Muscle layer of colon (tissue), 2 donors: ENCODE data around the gene MYL2.

Source experiments
- H3K27ac ChIP-seq: one replicate; pipeline ENCODE4 v1.7.0; 2013; ENCODE audit warnings: low read depth, mild to moderate bottlenecking, low read length, moderate library complexity
- H3K27me3 ChIP-seq, 2 donors: one replicate each; pipeline ENCODE4 v1.7.0; 2013; ENCODE audit warnings: low read length in 2 of 2, mild to moderate bottlenecking in 2 of 2; ENCODE audit not compliant: insufficient read depth in 2 of 2, control insufficient read depth in 1 of 2
- H3K36me3 ChIP-seq: one replicate; pipeline ENCODE4 v1.7.0; 2013; ENCODE audit warnings: mild to moderate bottlenecking, low read length; ENCODE audit not compliant: insufficient read depth
- H3K4me1 ChIP-seq: one replicate; pipeline ENCODE4 v1.7.0; 2013; ENCODE audit warnings: mild to moderate bottlenecking, low read length; ENCODE audit not compliant: insufficient read depth
- H3K4me3 ChIP-seq, 2 donors: one replicate each; pipeline ENCODE4 v1.7.0; 2013; ENCODE audit warnings: low read length in 2 of 2, low read depth in 1 of 2, mild to moderate bottlenecking in 1 of 2, moderate library complexity in 1 of 2
- H3K9ac ChIP-seq: one replicate; pipeline ENCODE4 v1.7.0; 2013; ENCODE audit warnings: low read length
- H3K9me3 ChIP-seq: one replicate; pipeline ENCODE4 v1.7.0; 2013; ENCODE audit warnings: mild to moderate bottlenecking, low read length
- donor health status: abdominal sarcoma.
- donor health status: Adenocarcinoma of cecum.

The MYL2 gene

GRCh38 chr12:110940296-110940695 lies 19.9 kb upstream of the MYL2 start:
- Histone ChIP-seq H3K4me1 (no peaks in the 10 kb centered on the region), H3K4me3 (no peak overlapping the region), H3K27me3 (peaks cover 0 to 12% of the 10 kb centered on the region in 2 donors), H3K27ac (no peak overlapping the region), H3K9me3 (peaks cover under 1% of the 10 kb centered on the region), H3K9ac (no peak overlapping the region), H3K36me3 (no peaks in the 10 kb centered on the region)

- no peak overlapping the region for H3K9ac ChIP-seq
- no peaks in the 10 kb centered on the region for H3K36me3 ChIP-seq
- peaks cover 0 to 12% of the 10 kb centered on the region in 2 donors for H3K27me3 ChIP-seq
- H3K4me1 ChIP-seq = no peaks in the 10 kb centered on the region
- H3K27ac ChIP-seq = no peak overlapping the region
- no peaks in the 10 kb centered on the region for H3K9me3 ChIP-seq
- no peak overlapping the region for H3K4me3 ChIP-seq
Observed at GRCh38 chr12:110937104-110937641, 16.8 kb upstream of the MYL2 start.

GRCh38 chr12:110936367-110937103 lies 16.2 kb upstream of the MYL2 start:
- Histone ChIP-seq H3K9me3 (no peaks in the 10 kb centered on the region), H3K4me1 (no peaks in the 10 kb centered on the region), H3K27ac (no peak overlapping the region), H3K4me3 (no peak overlapping the region), H3K9ac (no peak overlapping the region), H3K27me3 (peaks cover 0 to 12% of the 10 kb centered on the region in 2 donors), H3K36me3 (no peaks in the 10 kb centered on the region)

GRCh38 chr12:110935588-110935987 lies 15.2 kb upstream of the MYL2 start:
- no peaks in the 10 kb centered on the region for H3K4me1 ChIP-seq
- H3K4me3 ChIP-seq = no peak overlapping the region
- peaks cover 0 to 16% of the 10 kb centered on the region in 2 donors for H3K27me3 ChIP-seq
- no peaks in the 10 kb centered on the region for H3K9me3 ChIP-seq
- H3K36me3 ChIP-seq = no peaks in the 10 kb centered on the region
- no peak overlapping the region for H3K27ac ChIP-seq
- H3K9ac ChIP-seq = no peak overlapping the region

GRCh38 chr12:110934093-110934852 lies 13.9 kb upstream of the MYL2 start:
- no peak overlapping the region for H3K4me3 ChIP-seq
- no peaks in the 10 kb centered on the region for H3K4me1 ChIP-seq
- H3K9me3 ChIP-seq = no peaks in the 10 kb centered on the region
- H3K9ac ChIP-seq = no peak overlapping the region
- H3K36me3 ChIP-seq = no peaks in the 10 kb centered on the region
- peaks cover 0 to 16% of the 10 kb centered on the region in 2 donors for H3K27me3 ChIP-seq
- H3K27ac ChIP-seq = no peak overlapping the region

GRCh38 chr12:110933326-110933974 lies 13.1 kb upstream of the MYL2 start:
- Histone ChIP-seq H3K27me3 (peaks cover 0 to 16% of the 10 kb centered on the region in 2 donors), H3K9me3 (no peaks in the 10 kb centered on the region), H3K9ac (no peak overlapping the region), H3K36me3 (no peaks in the 10 kb centered on the region), H3K27ac (no peak overlapping the region), H3K4me1 (no peaks in the 10 kb centered on the region), H3K4me3 (no peak overlapping the region)

- Histone ChIP-seq H3K9ac (no peak overlapping the region), H3K36me3 (no peaks in the 10 kb centered on the region), H3K9me3 (no peaks in the 10 kb centered on the region), H3K27me3 (peaks cover 0 to 10% of the 10 kb centered on the region in 2 donors), H3K27ac (no peak overlapping the region), H3K4me1 (no peaks in the 10 kb centered on the region), H3K4me3 (no peak overlapping the region)
Observed at GRCh38 chr12:110932046-110932445, 11.7 kb upstream of the MYL2 start.

GRCh38 chr12:110931315-110931728 lies 10.9 kb upstream of the MYL2 start:
- peaks cover 0 to 9% of the 10 kb centered on the region in 2 donors for H3K27me3 ChIP-seq
- H3K4me3 ChIP-seq = no peak overlapping the region
- no peak overlapping the region for H3K27ac ChIP-seq
- no peaks in the 10 kb centered on the region for H3K36me3 ChIP-seq
- no peak overlapping the region for H3K9ac ChIP-seq
- H3K4me1 ChIP-seq = no peaks in the 10 kb centered on the region
- no peaks in the 10 kb centered on the region for H3K9me3 ChIP-seq

- H3K9ac ChIP-seq = no peak overlapping the region
- H3K36me3 ChIP-seq = no peaks in the 10 kb centered on the region
- H3K4me1 ChIP-seq = no peaks in the 10 kb centered on the region
- H3K27ac ChIP-seq = no peak overlapping the region
- peaks cover 0 to 9% of the 10 kb centered on the region in 2 donors for H3K27me3 ChIP-seq
- H3K9me3 ChIP-seq = no peaks in the 10 kb centered on the region
- no peak overlapping the region for H3K4me3 ChIP-seq
Observed at GRCh38 chr12:110930348-110931314, 10.3 kb upstream of the MYL2 start.

- no peak overlapping the region for H3K27ac ChIP-seq
- H3K27me3 ChIP-seq = peaks cover 0 to 9% of the 10 kb centered on the region in 2 donors
Observed at GRCh38 chr12:110929818-110930217, 9.4 kb upstream of the MYL2 start.

More at GRCh38 chr12:110929818-110930217, 9.4 kb upstream of the MYL2 start:
- Histone ChIP-seq H3K4me3 (no peak overlapping the region), H3K9me3 (no peaks in the 10 kb centered on the region), H3K4me1 (no peaks in the 10 kb centered on the region), H3K36me3 (no peaks in the 10 kb centered on the region), H3K9ac (no peak overlapping the region)
